Astrocyte of the hippocampus (primary cell): ENCODE data around the gene PEX19.

ENCODE experiments used
- DNase-seq: peaks from one replicate; pipeline ENCODE4 v3.0.0; 2011; ENCODE audit warnings: low read depth, low spot score

The PEX19 gene

DNA sequence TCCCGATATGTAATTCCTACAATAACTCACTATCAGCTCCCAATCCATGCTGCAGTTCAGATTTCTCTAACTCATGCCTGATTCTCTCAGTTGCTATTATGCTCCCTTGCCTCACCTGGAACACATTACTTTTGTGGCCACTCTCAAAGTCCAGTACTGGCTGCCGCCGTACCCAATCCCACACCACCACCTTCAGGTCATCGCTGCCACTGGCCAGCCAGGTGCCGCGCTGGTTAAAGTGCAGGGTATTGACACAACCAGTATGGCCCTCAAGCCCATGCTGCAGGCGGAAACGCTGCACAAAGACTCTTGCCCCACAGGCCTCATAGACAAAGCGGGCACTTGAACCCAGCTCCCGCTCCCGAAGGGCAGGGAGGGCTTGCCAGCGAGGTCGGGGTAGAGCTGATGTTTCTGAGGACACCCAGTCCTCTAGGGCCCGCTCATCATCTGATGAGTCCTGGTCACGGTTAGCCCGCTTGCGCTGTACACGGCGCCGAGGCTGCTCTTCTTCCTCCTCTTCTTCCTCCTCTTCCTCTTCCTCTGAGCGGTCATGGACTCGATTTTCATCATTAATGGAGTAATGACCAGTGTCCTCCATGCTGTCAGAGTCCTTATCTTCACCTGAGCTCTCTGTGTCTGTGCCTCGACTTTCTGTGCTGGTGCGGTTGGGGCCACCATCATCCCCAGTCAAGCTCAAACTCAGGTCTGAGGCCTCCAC is 45.2 kb downstream of the PEX19 start:
- DNase-seq, result no peak

DNA sequence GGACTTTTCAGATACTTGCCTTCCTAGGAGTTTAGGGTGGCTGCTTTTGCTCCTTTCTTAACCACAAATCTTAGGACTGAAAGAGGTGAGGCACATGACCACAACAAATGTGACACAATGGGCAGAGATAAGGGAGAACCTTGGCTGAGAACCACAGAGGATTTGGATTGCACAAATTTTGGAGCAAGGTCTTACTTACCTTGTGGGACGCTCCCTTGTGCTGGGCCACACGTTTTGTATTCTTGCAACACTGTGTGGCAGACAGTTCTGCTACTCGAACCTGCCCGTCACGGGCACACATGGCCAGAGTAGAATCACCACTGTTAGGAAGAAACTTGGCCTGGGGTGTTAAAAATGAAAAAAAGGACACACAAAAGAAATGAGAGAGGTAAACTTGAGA is 46.5 kb downstream of the PEX19 start:
- DNase-seq, result no peak

DNA sequence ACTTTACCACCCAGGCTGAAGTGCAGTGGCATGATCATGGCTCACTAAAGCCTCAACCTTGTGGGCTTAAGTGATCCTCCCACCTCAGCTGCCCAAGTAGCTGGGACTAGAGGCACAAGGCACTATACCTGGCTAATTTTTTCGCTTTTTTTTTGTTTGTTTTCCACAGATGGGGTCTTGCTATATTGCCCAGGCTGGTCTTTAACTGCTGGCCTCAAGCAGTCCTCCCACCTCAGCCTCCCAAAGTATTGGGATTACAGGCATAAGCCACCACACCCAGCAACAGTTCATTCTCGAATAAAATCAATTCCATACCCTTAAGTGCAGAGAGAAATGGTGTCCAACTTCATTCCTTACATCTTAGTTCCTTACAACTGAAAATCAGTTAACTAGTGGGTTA is 47.4 kb downstream of the PEX19 start:
- DNase-seq, result no peak

DNA sequence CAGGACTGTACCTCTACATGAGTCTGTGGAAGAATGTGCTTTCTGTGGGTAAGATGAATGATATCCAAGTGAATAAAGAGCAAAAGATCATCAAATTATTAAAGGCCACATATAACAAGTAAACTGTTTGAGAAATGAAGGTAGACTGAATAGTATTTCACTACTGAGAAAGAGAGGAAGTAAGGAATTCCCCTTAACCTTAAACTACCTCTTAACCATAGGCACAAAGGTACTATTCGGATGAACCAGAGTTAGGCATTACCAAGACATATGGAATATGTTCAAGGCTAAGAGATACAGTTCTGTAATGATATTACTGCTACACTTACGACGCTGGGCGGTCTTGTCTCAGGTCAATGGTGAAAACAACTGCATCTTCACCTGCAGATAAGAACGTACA is 48.1 kb downstream of the PEX19 start:
- no peak for DNase-seq

DNA sequence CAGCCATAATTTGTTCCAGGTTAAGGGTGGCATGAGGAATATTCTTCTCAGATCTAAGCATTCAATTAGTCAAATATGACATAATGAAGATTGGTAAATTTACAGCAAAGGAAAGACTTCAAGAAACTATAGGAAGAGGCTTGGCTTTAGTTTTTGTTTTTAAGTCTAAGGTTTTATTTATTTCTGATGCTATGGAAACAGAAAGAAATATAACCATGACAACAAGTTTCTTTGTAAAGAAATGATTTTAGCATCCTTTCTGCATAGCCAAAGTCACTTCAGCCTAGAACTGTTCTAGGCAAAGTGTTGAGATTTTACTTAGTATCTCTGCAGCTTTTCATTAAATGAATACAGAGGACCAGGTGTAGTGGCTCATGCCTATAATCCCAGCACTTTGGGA is 52.0 kb downstream of the PEX19 start:
- no peak for DNase-seq

DNA sequence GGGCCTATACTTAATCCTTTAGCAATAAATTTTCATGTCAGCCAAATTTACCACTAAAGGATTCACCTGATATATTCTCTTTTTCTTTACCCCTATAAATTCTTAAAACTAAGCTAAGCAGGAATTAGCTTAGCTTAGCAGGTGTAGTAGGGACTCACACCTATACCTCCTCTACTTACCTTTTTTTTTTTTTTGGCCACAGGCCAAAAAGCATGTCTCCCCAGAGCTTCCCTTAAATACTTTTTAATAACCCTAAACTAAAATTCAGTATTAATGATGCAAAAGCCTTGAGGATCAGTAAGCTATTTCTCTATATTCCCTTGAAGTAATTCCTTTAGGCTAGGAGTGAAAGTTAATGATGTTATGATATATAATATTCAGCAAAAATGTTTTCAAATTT is 56.5 kb downstream of the PEX19 start:
- DNase-seq, result no peak

DNA sequence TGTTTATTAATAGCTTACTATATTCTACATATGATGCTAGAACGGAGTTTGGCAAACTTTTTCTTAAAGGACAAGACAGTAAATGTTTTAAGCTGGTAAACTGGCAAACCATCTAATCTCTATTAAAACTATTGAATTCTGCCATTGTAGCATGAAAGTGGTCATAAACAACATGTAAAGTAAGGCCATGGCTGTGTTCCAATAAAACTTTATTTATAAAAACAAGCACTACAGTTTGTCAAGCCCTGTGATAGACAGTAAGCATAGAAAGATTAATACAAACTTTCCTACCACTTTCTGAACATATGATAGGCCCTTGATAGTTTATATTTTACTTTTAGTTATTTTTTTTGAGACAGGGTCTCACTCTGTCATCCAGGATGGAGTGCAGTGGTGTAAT is 57.4 kb downstream of the PEX19 start:
- no peak for DNase-seq

DNA sequence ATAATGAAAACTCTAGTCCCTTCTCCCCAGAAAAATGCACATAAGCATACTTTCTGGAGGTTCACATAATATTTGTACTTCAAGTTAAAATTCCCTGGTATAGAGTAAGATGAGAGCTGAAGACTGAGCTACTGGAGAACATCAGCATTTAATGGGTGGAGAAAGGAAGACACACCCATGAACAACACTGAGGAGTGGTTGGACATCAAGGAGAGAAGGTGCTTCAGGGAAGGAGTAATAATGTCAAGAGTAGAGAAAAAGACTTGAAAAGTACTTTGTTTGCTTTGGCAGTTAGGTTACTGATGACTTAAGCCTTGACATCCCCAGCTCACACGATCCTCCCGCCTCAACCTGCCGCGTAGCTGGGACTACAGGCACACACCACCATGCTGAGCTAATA is 57.9 kb downstream of the PEX19 start:
- no peak for DNase-seq
